ENCODE data around the gene NDUFAF2.

The NDUFAF2 gene

GRCh38 chr5:60989790-60990189, 44.8 kb downstream of the NDUFAF2 start:
- no peak for DNase-seq (ENCODE audit: insufficient read length, low spot score)
- no peak for FAIRE-seq

GRCh38 chr5:60992871-60993270, 47.9 kb downstream of the NDUFAF2 start:
- DNase-seq (ENCODE audit: insufficient read length, low spot score), result no peak
- no peak for FAIRE-seq

- no peak for FAIRE-seq
Measured at GRCh38 chr5:60993425-60993824, 48.4 kb downstream of the NDUFAF2 start.

GRCh38 chr5:60993875-60994571, 49.0 kb downstream of the NDUFAF2 start:
- no peak for FAIRE-seq
- no peak for DNase-seq (ENCODE audit: insufficient read length, low spot score)

More at GRCh38 chr5:60993425-60993824, 48.4 kb downstream of the NDUFAF2 start:
- no peak for DNase-seq (ENCODE audit: insufficient read length, low spot score)

- FAIRE-seq, result no peak
- no peak for DNase-seq (ENCODE audit: insufficient read length, low spot score)
Measured at GRCh38 chr5:60996368-60996767, 51.4 kb downstream of the NDUFAF2 start.

- DNase-seq (ENCODE audit: insufficient read length, low spot score) (no peak), FAIRE-seq (no peak)
Measured at GRCh38 chr5:60997721-60998120, 52.7 kb downstream of the NDUFAF2 start.

- no peak for DNase-seq (ENCODE audit: insufficient read length, low spot score)
- FAIRE-seq, result no peak
Measured at GRCh38 chr5:61000887-61001286, 55.9 kb downstream of the NDUFAF2 start.

- DNase-seq (ENCODE audit: insufficient read length, low spot score), result no peak
- no peak for FAIRE-seq
Measured at GRCh38 chr5:61001647-61002046, 56.6 kb downstream of the NDUFAF2 start.

GRCh38 chr5:61002611-61003355, 57.8 kb downstream of the NDUFAF2 start:
- FAIRE-seq (no peak), DNase-seq (ENCODE audit: insufficient read length, low spot score) (no peak)

- DNase-seq (ENCODE audit: insufficient read length, low spot score), result no peak
Measured at GRCh38 chr5:61004448-61004847, 59.4 kb downstream of the NDUFAF2 start.

GRCh38 chr5:61009907-61010306, 64.9 kb downstream of the NDUFAF2 start:
- FAIRE-seq (no peak), DNase-seq (ENCODE audit: insufficient read length, low spot score) (no peak)

More at GRCh38 chr5:61004448-61004847, 59.4 kb downstream of the NDUFAF2 start:
- no peak for FAIRE-seq

GRCh38 chr5:61010467-61011454, 65.8 kb downstream of the NDUFAF2 start:
- FAIRE-seq (no peak), DNase-seq (ENCODE audit: insufficient read length, low spot score) (no peak)

- no peak for FAIRE-seq
- DNase-seq (ENCODE audit: insufficient read length, low spot score), result no peak
Measured at GRCh38 chr5:61018062-61018461, 73.1 kb downstream of the NDUFAF2 start.

- FAIRE-seq, result no peak
- no peak for DNase-seq (ENCODE audit: insufficient read length, low spot score)
Measured at GRCh38 chr5:61019642-61020041, 74.6 kb downstream of the NDUFAF2 start.

- no peak for DNase-seq (ENCODE audit: insufficient read length, low spot score)
- FAIRE-seq, result no peak
Measured at GRCh38 chr5:61020415-61020814, 75.4 kb downstream of the NDUFAF2 start.

GRCh38 chr5:61023131-61023530, 78.1 kb downstream of the NDUFAF2 start:
- FAIRE-seq, result no peak
- no peak for DNase-seq (ENCODE audit: insufficient read length, low spot score)

- FAIRE-seq, result no peak
- no peak for DNase-seq (ENCODE audit: insufficient read length, low spot score)
Measured at GRCh38 chr5:61026004-61026403, 81.0 kb downstream of the NDUFAF2 start.

- FAIRE-seq (no peak), DNase-seq (ENCODE audit: insufficient read length, low spot score) (no peak)
Measured at GRCh38 chr5:61028382-61028781, 83.4 kb downstream of the NDUFAF2 start.

- FAIRE-seq (no peak), DNase-seq (ENCODE audit: insufficient read length, low spot score) (no peak)
Measured at GRCh38 chr5:61029456-61030162, 84.6 kb downstream of the NDUFAF2 start.

GRCh38 chr5:61030163-61030482, 85.1 kb downstream of the NDUFAF2 start:
- no peak for FAIRE-seq
- DNase-seq (ENCODE audit: insufficient read length, low spot score), result no peak
